Endodermal cell (in vitro differentiated cells): ENCODE measurements around the gene UBFD1. TPM values are rescaled to one million over a fixed set of nuclear protein-coding genes. Genes with fewer than 3 reads are reported as not detected.
A peak's percentile ranks its signal among the peaks of the same experiment; 100 is the strongest.

Experiments
- DNase-seq: peaks from one replicate; pipeline ENCODE4 v3.0.0-alpha.2; 2017
- H3K27ac ChIP-seq: 2 replicates; pipeline ENCODE4 v1.5.1; 2013; ENCODE audit warnings: mild to moderate bottlenecking, low read depth, low read length, moderate library complexity
- H3K27me3 ChIP-seq: 2 replicates; pipeline ENCODE4 v1.6.1; 2013; ENCODE audit warnings: mild to moderate bottlenecking, low read length, moderate library complexity; ENCODE audit not compliant: insufficient read depth, control insufficient read depth, poor library complexity, severe bottlenecking
- H3K36me3 ChIP-seq: 2 replicates; pipeline ENCODE4 v1.7.0; 2013; ENCODE audit warnings: mild to moderate bottlenecking, low read length, moderate library complexity; ENCODE audit not compliant: control insufficient read depth, insufficient read depth
- H3K4me1 ChIP-seq: one replicate; pipeline ENCODE4 v1.7.0; 2013; ENCODE audit warnings: low read length; ENCODE audit not compliant: control insufficient read depth, insufficient read depth
- H3K4me3 ChIP-seq: 2 replicates; pipeline ENCODE4 v1.5.1; 2013; ENCODE audit warnings: mild to moderate bottlenecking, low read length, moderate library complexity
- H3K9ac ChIP-seq: 2 replicates; pipeline ENCODE4 v1.6.1; 2013; ENCODE audit warnings: mild to moderate bottlenecking, low read length, moderate library complexity; ENCODE audit not compliant: poor library complexity, severe bottlenecking; ENCODE audit errors: extremely low read depth
- H3K9me3 ChIP-seq: 2 replicates; pipeline ENCODE4 v1.6.1; 2013; ENCODE audit warnings: mild to moderate bottlenecking, low read length, moderate library complexity; ENCODE audit not compliant: control insufficient read depth
- H3K27ac Mint-ChIP-seq: 2 replicates; pipeline ENCODE4 v1.8.0; 2020; ENCODE audit warnings: mixed read lengths
- H3K27me3 Mint-ChIP-seq: 2 replicates; pipeline ENCODE4 v1.8.0; 2021; ENCODE audit warnings: mild to moderate bottlenecking, mixed read lengths; ENCODE audit not compliant: insufficient read depth
- H3K36me3 Mint-ChIP-seq: 2 replicates; pipeline ENCODE4 v1.8.0; 2020; ENCODE audit warnings: low read depth, mixed read lengths
- H3K4me1 Mint-ChIP-seq: 2 replicates; pipeline ENCODE4 v1.8.0; 2020; ENCODE audit warnings: mixed read lengths
- H3K4me3 Mint-ChIP-seq: 2 replicates; pipeline ENCODE4 v1.8.0; 2020; ENCODE audit warnings: mild to moderate bottlenecking, moderate library complexity, mixed read lengths
- H3K9me3 Mint-ChIP-seq: 2 replicates; pipeline ENCODE4 v1.8.0; 2020; ENCODE audit warnings: mild to moderate bottlenecking, mixed read lengths
- WGBS, 2 experiments: methylation state at CpG; one replicate each; pipeline versions ENCODE4 v1.1.5 to v1.1.7; 2013; ENCODE audit warnings: missing lambda C conversion rate in 2 of 2, mixed read lengths in 1 of 2; ENCODE audit not compliant: insufficient coverage in 1 of 2, insufficient read length in 1 of 2; 5-methylcytosine and 5-hydroxymethylcytosine counted together
- total RNA-seq, 2 donors: library from RNA; stranded (reverse); fragmentation: NEBNext Ultra II Directional in 1 of 2; extraction: Animal tissue kit (Norgen Biotek cat#: 25700) in 1 of 2; gene quantifications; 2 replicates in 1 of 2; 3 replicates in 1 of 2; pipeline ENCODE4 v1.2.1, GENCODE V29; 2021
- TF ChIP-seq, protein P1 (sequence below): fragments of 200-600 bp; sonication (generic); conservative IDR thresholded peaks from 2 replicates; pipeline ENCODE4 v1.5.0; 2021; ENCODE audit warnings: antibody characterized with exemption, mild to moderate bottlenecking

UBFD1 gene
- total RNA-seq, 2 donors from 2014 or later = 105 to 113 TPM

DNA sequence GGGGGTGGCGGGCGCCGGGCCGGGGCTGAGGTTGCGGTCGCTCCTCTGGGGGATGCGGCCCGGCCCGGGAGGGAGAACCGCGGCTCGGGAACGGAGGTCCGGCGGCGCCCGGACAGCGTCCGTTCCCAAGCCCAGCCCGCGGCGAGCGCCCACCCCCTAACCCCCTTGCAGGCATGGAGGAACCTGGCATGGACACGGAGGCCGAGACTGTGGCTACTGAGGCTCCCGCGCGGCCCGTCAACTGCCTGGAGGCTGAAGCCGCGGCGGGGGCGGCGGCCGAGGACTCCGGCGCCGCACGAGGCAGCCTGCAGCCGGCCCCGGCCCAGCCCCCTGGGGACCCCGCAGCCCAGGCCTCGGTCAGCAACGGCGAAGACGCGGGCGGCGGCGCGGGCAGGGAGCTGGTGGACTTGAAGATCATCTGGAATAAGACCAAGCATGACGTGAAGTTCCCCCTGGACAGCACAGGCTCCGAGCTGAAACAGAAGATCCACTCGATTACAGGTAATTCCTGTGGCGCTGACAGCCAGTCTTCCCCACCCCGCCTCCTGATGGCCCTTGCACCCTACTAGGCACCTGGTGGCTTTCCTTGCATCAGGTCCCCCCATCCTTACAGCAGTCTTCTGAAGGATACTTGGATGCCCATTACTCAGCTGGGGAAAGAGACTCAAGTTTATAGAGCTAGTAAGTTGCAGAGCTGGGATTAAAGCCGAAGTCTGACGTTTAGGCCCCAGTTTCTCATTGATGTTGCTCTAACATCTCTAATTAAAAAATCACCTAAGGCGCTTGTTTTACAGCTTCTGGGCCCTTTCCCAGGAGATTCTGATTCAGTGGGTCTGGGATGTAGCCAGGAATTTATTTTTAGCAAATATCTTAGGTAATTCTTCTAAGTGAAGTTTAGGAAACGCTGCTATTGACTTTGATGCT is 514 bp downstream of the UBFD1 start:
- peaks cover 3% of the 10 kb centered on the region for H3K9me3 Mint-ChIP-seq
- H3K27me3 Mint-ChIP-seq = no peaks in the 10 kb centered on the region
- no peak for DNase-seq
- Histone ChIP-seq H3K27me3 (no peaks in the 10 kb centered on the region), H3K9ac (peak overlapping the region; percentile 92), H3K9me3 (no peaks in the 10 kb centered on the region), H3K4me1 (no peaks in the 10 kb centered on the region), H3K27ac (peak overlapping the region; percentile 94), H3K36me3 (peaks cover 45% of the 10 kb centered on the region), H3K4me3 (peak overlapping the region; percentile 98)
- H3K36me3 Mint-ChIP-seq = peaks cover 48% of the 10 kb centered on the region
- WGBS, 2 experiments = 4 to 5% methylated on average over 20 to 60 of the region's 60 CpGs
- TF ChIP-seq, protein P1, sequence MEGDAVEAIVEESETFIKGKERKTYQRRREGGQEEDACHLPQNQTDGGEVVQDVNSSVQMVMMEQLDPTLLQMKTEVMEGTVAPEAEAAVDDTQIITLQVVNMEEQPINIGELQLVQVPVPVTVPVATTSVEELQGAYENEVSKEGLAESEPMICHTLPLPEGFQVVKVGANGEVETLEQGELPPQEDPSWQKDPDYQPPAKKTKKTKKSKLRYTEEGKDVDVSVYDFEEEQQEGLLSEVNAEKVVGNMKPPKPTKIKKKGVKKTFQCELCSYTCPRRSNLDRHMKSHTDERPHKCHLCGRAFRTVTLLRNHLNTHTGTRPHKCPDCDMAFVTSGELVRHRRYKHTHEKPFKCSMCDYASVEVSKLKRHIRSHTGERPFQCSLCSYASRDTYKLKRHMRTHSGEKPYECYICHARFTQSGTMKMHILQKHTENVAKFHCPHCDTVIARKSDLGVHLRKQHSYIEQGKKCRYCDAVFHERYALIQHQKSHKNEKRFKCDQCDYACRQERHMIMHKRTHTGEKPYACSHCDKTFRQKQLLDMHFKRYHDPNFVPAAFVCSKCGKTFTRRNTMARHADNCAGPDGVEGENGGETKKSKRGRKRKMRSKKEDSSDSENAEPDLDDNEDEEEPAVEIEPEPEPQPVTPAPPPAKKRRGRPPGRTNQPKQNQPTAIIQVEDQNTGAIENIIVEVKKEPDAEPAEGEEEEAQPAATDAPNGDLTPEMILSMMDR = no peak
- H3K4me1 Mint-ChIP-seq = peaks cover 2% of the 10 kb centered on the region
- H3K4me3 Mint-ChIP-seq = peak overlapping the region; percentile 84
- peak overlapping the region; percentile 97 for H3K27ac Mint-ChIP-seq

DNA sequence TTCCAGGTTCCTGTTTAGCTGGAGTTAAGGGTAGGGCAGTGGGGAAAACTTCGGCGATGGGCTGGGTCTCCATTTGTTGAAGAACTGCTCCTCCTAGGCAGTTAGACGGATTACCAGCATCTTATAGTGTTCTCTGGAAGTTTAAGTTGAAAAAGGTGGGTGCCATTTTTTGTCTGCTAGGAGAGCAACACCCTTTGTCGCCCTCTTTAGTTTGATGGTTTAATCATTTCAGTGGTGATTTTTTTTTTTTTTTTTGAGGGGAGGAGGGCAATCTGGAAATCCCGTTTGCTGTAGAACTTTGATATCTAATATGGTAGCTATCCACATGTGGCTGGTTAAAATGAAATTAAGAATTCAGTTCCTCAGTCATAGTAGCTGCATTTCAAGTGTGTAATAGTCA is 4.1 kb downstream of the UBFD1 start:
- Histone ChIP-seq H3K4me3 (no peak overlapping the region), H3K4me1 (no peaks in the 10 kb centered on the region), H3K9me3 (no peaks in the 10 kb centered on the region), H3K27ac (no peak overlapping the region), H3K9ac (no peak overlapping the region), H3K27me3 (no peaks in the 10 kb centered on the region), H3K36me3 (peaks cover 75% of the 10 kb centered on the region)
- no peaks in the 10 kb centered on the region for H3K27me3 Mint-ChIP-seq
- no peak for DNase-seq
- TF ChIP-seq, protein P1 = peak; percentile 17
- WGBS, 2 experiments = 91 to 97% methylated on average over 3 to 5 of the region's 5 CpGs
- peaks cover 2% of the 10 kb centered on the region for H3K4me1 Mint-ChIP-seq
- H3K27ac Mint-ChIP-seq = peak overlapping the region; percentile 61
- H3K9me3 Mint-ChIP-seq = peaks cover 3% of the 10 kb centered on the region
- H3K4me3 Mint-ChIP-seq = no peak overlapping the region
- peaks cover 67% of the 10 kb centered on the region for H3K36me3 Mint-ChIP-seq

DNA sequence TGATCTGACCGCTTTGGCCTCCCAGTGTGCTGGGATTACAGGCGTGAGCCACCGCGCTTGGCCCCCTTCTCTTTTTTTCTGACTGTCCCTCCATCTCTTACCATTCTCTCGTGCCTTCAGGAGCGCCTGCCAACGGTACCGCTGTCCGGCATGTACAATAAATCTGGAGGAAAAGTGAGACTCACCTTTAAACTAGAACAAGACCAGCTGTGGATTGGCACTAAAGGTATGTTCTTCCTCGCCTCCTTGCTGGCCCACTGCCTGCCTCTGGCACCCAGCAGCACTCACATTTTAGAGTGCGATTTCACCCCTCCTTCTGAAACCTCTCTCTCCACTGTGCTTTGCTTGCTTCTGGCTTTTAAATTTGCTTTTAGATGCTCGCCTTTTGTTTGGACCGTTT is 5.0 kb downstream of the UBFD1 start:
- no peak overlapping the region for H3K27ac ChIP-seq
- Mint-ChIP-seq H3K27ac (no peak overlapping the region), H3K27me3 (no peaks in the 10 kb centered on the region), H3K4me1 (no peaks in the 10 kb centered on the region), H3K4me3 (no peak overlapping the region), H3K9me3 (no peaks in the 10 kb centered on the region), H3K36me3 (peaks cover 76% of the 10 kb centered on the region)
- TF ChIP-seq, protein P1 = no peak
- H3K9ac ChIP-seq = no peak overlapping the region
- H3K9me3 ChIP-seq = no peaks in the 10 kb centered on the region
- WGBS, 2 experiments = 95 to 96% methylated on average over 13 of the region's 13 CpGs
- H3K27me3 ChIP-seq = no peaks in the 10 kb centered on the region
- no peaks in the 10 kb centered on the region for H3K4me1 ChIP-seq
- H3K4me3 ChIP-seq = no peak overlapping the region
- no peak for DNase-seq
- H3K36me3 ChIP-seq = peaks cover 85% of the 10 kb centered on the region
